IPS-18a (cell line): ENCODE results near the gene RAD21L1.
"Not testable (repeated sequence)": the region's sequence is repeated elsewhere in the genome, so short reads cannot be mapped to it uniquely, and the experiment has no call there.

Experiments used
- H3K27ac ChIP-seq: one replicate; pipeline ENCODE4 v1.5.1; 2013; ENCODE audit warnings: low read length
- H3K27me3 ChIP-seq: one replicate; pipeline ENCODE4 v1.6.1; 2013; ENCODE audit warnings: mild to moderate bottlenecking, low read length; ENCODE audit not compliant: control insufficient read depth, insufficient read depth
- H3K36me3 ChIP-seq: one replicate; pipeline ENCODE4 v1.6.1; 2013; ENCODE audit warnings: low read depth, low read length; ENCODE audit not compliant: control insufficient read depth
- H3K4me1 ChIP-seq: one replicate; pipeline ENCODE4 v1.6.1; 2013; ENCODE audit warnings: low read depth, low read length; ENCODE audit not compliant: control insufficient read depth
- H3K4me3 ChIP-seq: one replicate; pipeline ENCODE4 v1.5.1; 2013; ENCODE audit warnings: low read length
- H3K9ac ChIP-seq: one replicate; pipeline ENCODE4 v1.6.1; 2013; ENCODE audit warnings: mild to moderate bottlenecking, low read length, moderate library complexity
- H3K9me3 ChIP-seq: one replicate; pipeline ENCODE4 v1.6.1; 2013; ENCODE audit warnings: low read depth, low read length; ENCODE audit not compliant: control insufficient read depth

Gene RAD21L1

DNA sequence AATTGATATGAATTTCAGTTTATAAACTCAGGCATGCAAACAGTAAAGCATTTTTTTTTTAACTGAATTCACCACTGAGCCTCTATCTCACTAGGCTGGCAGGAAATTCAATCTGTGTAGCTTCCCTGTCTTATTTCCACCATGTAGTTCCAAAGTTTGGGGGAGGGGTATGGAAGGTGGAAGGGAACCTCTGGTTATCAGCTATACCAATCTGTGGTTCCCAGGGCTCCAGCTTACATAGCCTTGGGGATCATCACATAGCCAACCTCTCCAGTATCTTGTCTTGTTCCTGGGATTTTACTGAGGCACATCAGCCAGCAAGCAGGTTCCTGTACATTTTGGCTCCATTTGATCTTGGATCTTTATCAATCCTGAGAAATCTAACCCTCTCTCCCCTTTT lies 15.6 kb downstream of the RAD21L1 start:
- Histone ChIP-seq H3K27me3 (no peaks in the 10 kb centered on the region), H3K4me1 (no peaks in the 10 kb centered on the region), H3K27ac (no peak overlapping the region), H3K9me3 (no peaks in the 10 kb centered on the region), H3K4me3 (no peak overlapping the region), H3K9ac (no peak overlapping the region), H3K36me3 (no peaks in the 10 kb centered on the region)

DNA sequence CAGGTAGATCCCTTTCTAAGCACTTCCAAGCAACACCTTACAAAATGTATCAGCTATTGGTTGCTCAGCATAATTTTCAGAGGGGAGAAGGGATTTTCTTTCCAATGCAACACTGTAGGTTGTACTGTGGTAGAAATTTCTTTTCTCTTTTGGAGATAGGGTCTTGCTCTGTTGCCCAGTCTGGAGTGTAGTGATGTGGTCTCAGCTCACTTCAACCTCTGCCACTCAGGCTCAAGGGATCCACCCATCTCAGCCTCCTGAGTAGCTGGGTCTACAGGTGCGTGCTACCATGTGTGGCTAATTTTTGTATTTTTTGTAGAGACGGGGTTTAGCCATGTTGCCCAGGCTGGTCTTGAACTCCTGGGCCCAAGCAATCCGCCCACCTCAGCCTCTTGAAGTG lies 16.3 kb downstream of the RAD21L1 start:
- Histone ChIP-seq H3K36me3 (no peaks in the 10 kb centered on the region), H3K4me3 (no peak overlapping the region), H3K9ac (no peak overlapping the region), H3K27ac (no peak overlapping the region), H3K4me1 (no peaks in the 10 kb centered on the region), H3K9me3 (no peaks in the 10 kb centered on the region), H3K27me3 (no peaks in the 10 kb centered on the region)

DNA sequence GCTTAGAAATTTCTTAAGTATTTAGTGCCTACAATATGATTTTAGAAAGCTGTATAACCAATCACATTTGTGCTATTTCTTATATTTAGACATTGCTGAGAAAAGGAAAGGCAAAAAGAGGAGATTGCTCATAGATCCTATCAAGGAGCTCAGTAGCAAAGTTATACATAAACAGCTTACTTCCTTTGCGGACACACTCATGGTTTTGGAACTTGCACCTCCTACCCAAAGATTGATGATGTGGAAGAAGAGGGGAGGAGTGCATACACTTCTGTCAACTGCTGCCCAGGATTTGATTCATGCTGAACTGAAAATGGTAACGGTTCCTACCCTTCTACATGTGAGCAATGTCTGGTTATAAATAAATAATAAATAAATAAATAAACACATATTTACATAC lies 16.7 kb downstream of the RAD21L1 start:
- Histone ChIP-seq H3K27ac (no peak overlapping the region), H3K9me3 (no peaks in the 10 kb centered on the region), H3K4me1 (no peaks in the 10 kb centered on the region), H3K4me3 (no peak overlapping the region), H3K36me3 (no peaks in the 10 kb centered on the region), H3K9ac (no peak overlapping the region), H3K27me3 (no peaks in the 10 kb centered on the region)

DNA sequence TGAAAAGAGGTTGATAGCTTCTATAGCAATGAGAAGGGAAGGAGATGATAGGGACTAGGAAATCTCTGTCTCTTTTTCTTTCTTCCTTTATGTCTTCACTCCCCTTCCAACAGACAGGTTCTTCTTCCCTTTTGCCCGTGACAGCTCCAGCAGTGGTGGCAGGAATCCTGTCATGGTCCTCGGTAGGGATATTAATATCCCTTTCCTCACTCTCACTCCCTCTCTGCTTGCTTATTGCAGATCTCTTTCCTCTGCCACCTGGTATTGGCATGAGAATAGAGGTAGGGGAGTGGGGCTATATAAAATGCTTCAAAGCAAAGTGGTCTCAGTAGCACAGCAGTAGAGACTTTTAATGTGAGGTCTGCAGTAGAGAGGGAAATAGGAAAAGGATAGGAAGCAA lies 19.7 kb downstream of the RAD21L1 start:
- no peak overlapping the region for H3K27ac ChIP-seq
- no peaks in the 10 kb centered on the region for H3K27me3 ChIP-seq
- H3K4me3 ChIP-seq: no peak overlapping the region
- no peaks in the 10 kb centered on the region for H3K4me1 ChIP-seq
- H3K36me3 ChIP-seq: no peaks in the 10 kb centered on the region
- H3K9ac ChIP-seq: no peak overlapping the region
- H3K9me3 ChIP-seq: no peaks in the 10 kb centered on the region

GRCh38 chr20:1247689-1248088 lies 21.8 kb downstream of the RAD21L1 start:
- H3K36me3 ChIP-seq: no peaks in the 10 kb centered on the region
- H3K27me3 ChIP-seq: no peaks in the 10 kb centered on the region
- H3K9me3 ChIP-seq: no peaks in the 10 kb centered on the region
- no peak overlapping the region for H3K27ac ChIP-seq
- no peak overlapping the region for H3K9ac ChIP-seq
- no peak overlapping the region for H3K4me3 ChIP-seq
- H3K4me1 ChIP-seq: no peaks in the 10 kb centered on the region

- H3K27me3 ChIP-seq, H3K4me3 ChIP-seq, H3K36me3 ChIP-seq, H3K27ac ChIP-seq, H3K4me1 ChIP-seq, H3K9me3 ChIP-seq, H3K9ac ChIP-seq: not testable (repeated sequence)
Measured at GRCh38 chr20:1250282-1250681, 24.4 kb downstream of the RAD21L1 start.

- Histone ChIP-seq H3K36me3 (no peaks in the 10 kb centered on the region), H3K4me1 (no peaks in the 10 kb centered on the region), H3K27ac (no peak overlapping the region), H3K27me3 (no peaks in the 10 kb centered on the region), H3K9ac (no peak overlapping the region), H3K4me3 (no peak overlapping the region), H3K9me3 (no peaks in the 10 kb centered on the region)
Measured at GRCh38 chr20:1252416-1252815, 26.6 kb downstream of the RAD21L1 start.

DNA sequence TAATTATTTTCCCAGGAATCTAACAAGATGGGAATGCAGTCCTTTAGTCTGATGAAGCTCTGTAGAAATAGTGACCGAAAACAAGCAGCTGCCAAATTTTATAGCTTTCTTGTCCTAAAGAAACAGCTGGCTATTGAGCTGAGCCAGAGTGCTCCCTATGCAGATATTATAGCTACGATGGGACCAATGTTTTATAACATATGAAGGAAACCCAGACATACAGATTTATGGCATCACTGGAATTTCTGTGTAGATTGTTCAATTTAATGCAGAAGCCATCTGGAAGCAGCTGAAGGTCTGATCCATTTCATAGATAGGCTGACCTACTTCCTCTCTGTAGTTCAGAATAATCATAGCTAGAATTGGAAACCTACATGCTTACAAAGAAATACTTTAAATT lies 28.4 kb downstream of the RAD21L1 start:
- H3K36me3 ChIP-seq: no peaks in the 10 kb centered on the region
- H3K4me3 ChIP-seq: no peak overlapping the region
- no peaks in the 10 kb centered on the region for H3K27me3 ChIP-seq
- no peak overlapping the region for H3K27ac ChIP-seq
- no peak overlapping the region for H3K9ac ChIP-seq
- H3K4me1 ChIP-seq: no peaks in the 10 kb centered on the region
- H3K9me3 ChIP-seq: no peaks in the 10 kb centered on the region

DNA sequence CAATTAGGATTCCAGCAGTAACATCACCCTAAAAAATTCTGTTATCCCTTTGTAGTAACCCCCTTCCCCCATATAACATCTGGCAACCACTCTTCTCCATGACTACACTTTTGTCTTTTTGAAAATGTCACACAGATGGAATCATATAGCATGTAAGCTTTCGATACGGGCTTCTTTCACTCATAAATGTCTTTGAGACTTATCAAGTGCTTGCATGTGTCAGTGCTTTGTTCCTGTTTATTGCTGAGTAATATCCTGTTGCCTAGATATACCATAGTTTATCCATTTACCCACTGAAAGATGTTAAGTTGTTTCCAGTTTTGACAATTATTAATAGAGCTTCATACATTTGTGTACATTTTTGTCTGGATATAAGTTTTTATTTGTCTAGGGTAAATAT lies 29.8 kb downstream of the RAD21L1 start:
- no peak overlapping the region for H3K9ac ChIP-seq

GRCh38 chr20:1263853-1264252 lies 38.0 kb downstream of the RAD21L1 start:
- peaks cover 9% of the 10 kb centered on the region for H3K4me1 ChIP-seq
- no peak overlapping the region for H3K27ac ChIP-seq
- no peak overlapping the region for H3K4me3 ChIP-seq
- peaks cover 21% of the 10 kb centered on the region for H3K27me3 ChIP-seq
- H3K36me3 ChIP-seq: no peaks in the 10 kb centered on the region
- no peaks in the 10 kb centered on the region for H3K9me3 ChIP-seq
- H3K9ac ChIP-seq: no peak overlapping the region

More for the DNA sequence above, 29.8 kb downstream of the RAD21L1 start:
- H3K27me3 ChIP-seq: no peaks in the 10 kb centered on the region
- H3K4me3 ChIP-seq: no peak overlapping the region
- H3K36me3 ChIP-seq: no peaks in the 10 kb centered on the region
- no peaks in the 10 kb centered on the region for H3K9me3 ChIP-seq
- H3K27ac ChIP-seq: no peak overlapping the region
- H3K4me1 ChIP-seq: no peaks in the 10 kb centered on the region

DNA sequence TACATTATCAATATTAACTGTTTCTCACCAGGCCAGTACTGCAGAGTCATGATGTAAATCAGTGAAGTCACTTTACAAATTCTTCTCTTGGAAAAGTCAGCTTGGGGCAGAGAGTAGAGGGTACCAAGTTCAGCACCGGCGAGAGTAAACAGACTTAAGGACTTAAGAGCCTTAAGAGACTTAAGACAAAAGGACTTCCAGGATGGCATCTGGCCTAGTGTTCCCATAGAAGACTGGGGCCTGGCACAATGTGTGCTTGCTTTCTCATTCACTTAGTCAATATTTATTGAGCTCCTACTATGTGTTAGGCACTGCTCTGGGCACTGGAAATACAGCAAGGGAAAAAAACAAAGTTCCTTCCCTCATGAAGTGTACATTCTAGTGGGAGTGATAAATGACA lies 38.9 kb downstream of the RAD21L1 start:
- Histone ChIP-seq H3K36me3 (no peaks in the 10 kb centered on the region), H3K9me3 (no peaks in the 10 kb centered on the region)

GRCh38 chr20:1265226-1265915 lies 39.5 kb downstream of the RAD21L1 start:
- H3K4me1 ChIP-seq: peaks cover 9% of the 10 kb centered on the region
- H3K9me3 ChIP-seq: no peaks in the 10 kb centered on the region
- peak overlapping the region; percentile 66 for H3K4me3 ChIP-seq
- no peak overlapping the region for H3K9ac ChIP-seq
- H3K27me3 ChIP-seq: peaks cover 21% of the 10 kb centered on the region
- H3K36me3 ChIP-seq: no peaks in the 10 kb centered on the region
- H3K27ac ChIP-seq: no peak overlapping the region

More for the DNA sequence above, 38.9 kb downstream of the RAD21L1 start:
- Histone ChIP-seq H3K27me3 (peaks cover 21% of the 10 kb centered on the region), H3K9ac (no peak overlapping the region), H3K27ac (no peak overlapping the region), H3K4me3 (no peak overlapping the region), H3K4me1 (peaks cover 9% of the 10 kb centered on the region)
